GM12878 (cell line): ENCODE results near the gene GTF3A. TPM values are rescaled to one million over a fixed set of nuclear protein-coding genes. Genes with fewer than 3 reads are reported as not detected.

Experiments used
- ATAC-seq: fragments of 200-7000 bp; cut with Tn5 transposase; 3 replicates; pipeline ENCODE4 v1.9.1; 2020; ENCODE audit warnings: mild to moderate bottlenecking, moderate library complexity
- BruUV-seq: library from RNA; stranded (reverse); fragments of 400-500 nt; replicated peaks from 2 replicates; lab custom pipeline; 2021; lab: Mats Ljungman, UMichigan
- CTCF ChIA-PET: fragments of 300-600 bp; sonication (Branson Sonifier 250); formaldehyde crosslinking; extraction: SDS; loops from one replicate; lab custom pipeline; 2021; ENCODE audit warnings: inconsistent platforms; lab: Yijun Ruan, JAX
- POLR2A ChIA-PET: fragments of 350-600 bp; formaldehyde crosslinking; extraction: SDS; loops from one replicate; lab custom pipeline; 2021; ENCODE audit warnings: inconsistent platforms; lab: Charles Lee
- RAD21 ChIA-PET: fragments of 300-600 bp; sonication (Branson Sonifier 250); formaldehyde crosslinking; loops from one replicate; lab custom pipeline; 2023; ENCODE audit warnings: antibody characterized with exemption; ENCODE audit not compliant: unreplicated experiment; lab: Charles Lee
- SMC1A ChIA-PET: fragments of 300-600 bp; sonication (Branson Sonifier 250); formaldehyde crosslinking; loops from one replicate; lab custom pipeline; 2023; ENCODE audit not compliant: unreplicated experiment, uncharacterized antibody; lab: Charles Lee
- DNase-seq: peaks from one replicate; pipeline ENCODE4 v3.0.0-alpha.2; 2011; ENCODE audit warnings: low read depth, low spot score
- FAIRE-seq: peaks from 3 replicates; lab custom pipeline; 2011; peaks lifted over from hg19 to GRCh38; lab: Jason Lieb, UNC
- H2AFZ ChIP-seq: 2 replicates; pipeline ENCODE4 v1.6.0; 2011; ENCODE audit warnings: low read depth, low read length, control low read depth; ENCODE audit not compliant: control insufficient read depth
- H3K27ac ChIP-seq: 2 replicates; pipeline ENCODE4 v1.5.1; 2011; ENCODE audit warnings: control low read depth; ENCODE audit not compliant: control insufficient read depth, insufficient read depth
- H3K27me3 ChIP-seq, 2 experiments: replicated peaks in 1 of 2; 2 replicates each; pipeline versions ENCODE4 v1.6.0 to v1.6.1; 2011; ENCODE audit warnings: low read length in 1 of 2; ENCODE audit not compliant: control insufficient read depth in 2 of 2, insufficient read depth in 2 of 2
- H3K36me3 ChIP-seq, 2 experiments: 2 replicates each; pipeline ENCODE4 v1.5.1; 2011; ENCODE audit warnings: low read length in 1 of 2; ENCODE audit not compliant: control insufficient read depth in 2 of 2, insufficient read depth in 2 of 2
- H3K4me1 ChIP-seq: 2 replicates; pipeline ENCODE4 v1.6.1; 2011; ENCODE audit warnings: mild to moderate bottlenecking, low read length, moderate library complexity, mixed read lengths; ENCODE audit not compliant: control insufficient read depth, insufficient read depth
- H3K4me2 ChIP-seq: 2 replicates; pipeline ENCODE4 v1.6.0; 2011; ENCODE audit warnings: control low read depth; ENCODE audit not compliant: control insufficient read depth, insufficient read depth
- H3K4me3 ChIP-seq: fragments of 200-600 bp; sonication (generic); 2 replicates; pipeline ENCODE4 v1.5.1; 2016
- H3K79me2 ChIP-seq: 2 replicates; pipeline ENCODE4 v1.6.0; 2011; ENCODE audit warnings: low read length; ENCODE audit not compliant: control insufficient read depth, insufficient read depth
- H3K9ac ChIP-seq: 2 replicates; pipeline ENCODE4 v1.8.0; 2011; ENCODE audit warnings: low read length, control low read depth, mixed read lengths; ENCODE audit not compliant: control insufficient read depth, insufficient read depth
- H3K9me3 ChIP-seq: replicated peaks from 3 replicates; pipeline ENCODE4 v1.5.1; 2011; ENCODE audit warnings: mild to moderate bottlenecking, low read length; ENCODE audit not compliant: control insufficient read depth, insufficient read depth
- H4K20me1 ChIP-seq: 2 replicates; pipeline ENCODE4 v1.6.0; 2011; ENCODE audit not compliant: control insufficient read depth, insufficient read depth
- BACH1 ChIP-seq: fragments of 450-650 bp; IDR thresholded peaks from 2 replicates; pipeline ENCODE4 v1.6.1; 2017; ENCODE audit warnings: mild to moderate bottlenecking, borderline replicate concordance
- CEBPB ChIP-seq, 2 experiments: fragments of 150-350 bp in 1 of 2; IDR thresholded peaks; 2 replicates each; pipeline ENCODE4 v1.6.1; 2012 to 2014; ENCODE audit warnings: low read depth in 2 of 2, low read length in 2 of 2, borderline replicate concordance in 1 of 2, inconsistent platforms in 1 of 2
- CHD4 ChIP-seq: fragments of 200-600 bp; sonication (generic); IDR thresholded peaks from 2 replicates; pipeline ENCODE4 v1.6.1; 2016; ENCODE audit warnings: mild to moderate bottlenecking
- FOXK2 ChIP-seq: fragments of 450-650 bp; IDR thresholded peaks from 2 replicates; pipeline ENCODE4 v1.6.1; 2017; ENCODE audit warnings: mild to moderate bottlenecking, moderate library complexity
- IKZF1 ChIP-seq: fragments of 450-650 bp; conservative IDR thresholded peaks from 2 replicates; pipeline ENCODE4 v1.6.1; 2017; ENCODE audit warnings: antibody characterized with exemption, mild to moderate bottlenecking
- KLF5 ChIP-seq: fragments of 450-650 bp; IDR thresholded peaks from 2 replicates; pipeline ENCODE4 v1.6.1; 2014; ENCODE audit warnings: mild to moderate bottlenecking; ENCODE audit not compliant: partially characterized antibody
- MEF2A ChIP-seq: IDR thresholded peaks from 2 replicates; pipeline ENCODE4 v1.6.1; 2011; ENCODE audit warnings: low read depth, mild to moderate bottlenecking, low read length, moderate library complexity; ENCODE audit not compliant: insufficient read depth
- MYC ChIP-seq: IDR thresholded peaks from 2 replicates; pipeline ENCODE4 v1.6.1; 2011; ENCODE audit warnings: mild to moderate bottlenecking, low read length, moderate library complexity, inconsistent platforms; ENCODE audit not compliant: insufficient read depth, insufficient replicate concordance, insufficient read length, severe bottlenecking
- PBX3 ChIP-seq: IDR thresholded peaks from 2 replicates; pipeline ENCODE4 v1.6.1; 2011; ENCODE audit warnings: mild to moderate bottlenecking, low read depth, low read length, moderate library complexity; ENCODE audit not compliant: insufficient replicate concordance
- POLR2A ChIP-seq: IDR thresholded peaks from 2 replicates; pipeline ENCODE4 v1.6.1; 2011; ENCODE audit warnings: low read depth, mild to moderate bottlenecking, low read length
- POLR2AphosphoS5 ChIP-seq: IDR thresholded peaks from 2 replicates; pipeline ENCODE4 v1.6.1; 2011; ENCODE audit warnings: mild to moderate bottlenecking, low read length, inconsistent platforms
- RBBP5 ChIP-seq: fragments of 200-600 bp; sonication (generic); conservative IDR thresholded peaks from 2 replicates; pipeline ENCODE4 v1.6.1; 2016
- SMAD5 ChIP-seq: IDR thresholded peaks from 2 replicates; pipeline ENCODE4 v1.6.1; 2016; ENCODE audit warnings: antibody characterized with exemption, low read depth
- SMARCA5 ChIP-seq: fragments of 450-650 bp; IDR thresholded peaks from 2 replicates; pipeline ENCODE4 v1.6.1; 2017; ENCODE audit warnings: mild to moderate bottlenecking
- SREBF1 ChIP-seq: IDR thresholded peaks from 2 replicates; pipeline ENCODE4 v1.6.1; 2012; ENCODE audit warnings: mild to moderate bottlenecking, low read length
- TBL1XR1 ChIP-seq: IDR thresholded peaks from 2 replicates; pipeline ENCODE4 v1.6.1; 2012; ENCODE audit warnings: low read depth, low read length, improper control_type of control experiment
- ZZZ3 ChIP-seq: IDR thresholded peaks from 2 replicates; pipeline ENCODE4 v1.6.1; 2011; ENCODE audit warnings: low read depth; ENCODE audit not compliant: control insufficient read depth, insufficient read length
- WGBS: methylation state at CpG from one replicate; pipeline ENCODE4 v1.1.6; 2016; ENCODE audit warnings: low lambda C conversion rate; ENCODE audit not compliant: insufficient replicate concordance, insufficient coverage; ENCODE audit errors: missing lambda C conversion rate; 5-methylcytosine and 5-hydroxymethylcytosine counted together
- in situ Hi-C: fragments of 300-500 bp; cut with MboI; formaldehyde crosslinking; loops from 9 replicates; pipeline ENCODE4 v1.14.3; 2018; ENCODE audit warnings: mixed read lengths
- intact Hi-C: fragments of 100-400 bp; cut with micrococcal nuclease; formaldehyde crosslinking; loops from one replicate; pipeline ENCODE4 v1.14.2; 2022; ENCODE audit not compliant: unreplicated experiment
- polyA plus RNA-seq, 11 experiments: library from polyadenylated mRNA; depleted of rRNA in 4 of 11; unstranded in 6 of 11; stranded (reverse) in 5 of 11; fragments of >200 nt; fragmentation: Nextera tagmentation in 4 of 11; fragmentation: Illumina TruSeq in 1 of 11; extraction: Ambion mirVana in 4 of 11; extraction: Trizol in 1 of 11; gene quantifications; 1 replicate in 1 of 11; 2 replicates in 10 of 11; pipeline versions ENCODE4 v1.2.1 to v1.2.3, GENCODE V29; 2011 to 2016; ENCODE audit warnings: inconsistent platforms in 2 of 11, missing spikeins in 2 of 11, low read depth in 1 of 11
- total RNA-seq, 4 experiments: library from RNA; depleted of rRNA in 3 of 4; stranded (reverse); fragments of >200 nt in 3 of 4; fragmentation: Illumina TruSeq in 1 of 4; extraction: Trizol in 1 of 4; gene quantifications; 2 replicates each; pipeline versions ENCODE4 v1.2.1 to v1.2.3, GENCODE V29; 2013 to 2021
- TF ChIP-seq, protein P1 (sequence below): fragments of 450-650 bp; IDR thresholded peaks from 2 replicates; pipeline ENCODE4 v1.6.1; 2018; ENCODE audit warnings: mild to moderate bottlenecking, low read depth, moderate library complexity; ENCODE audit not compliant: partially characterized antibody

The GTF3A gene
- total and polyA plus RNA-seq, 10 of the 15 experiments (the other 5 are each of a cell fraction or from before 2014, with no cell fraction given) = 74.2 to 524 (median 216) TPM

- Histone ChIP-seq H3K4me1 (no peaks in the 10 kb centered on the region), H3K79me2 (no peaks in the 10 kb centered on the region), H3K36me3 (no peaks in the 10 kb centered on the region), H3K9ac (no peak overlapping the region), H3K4me3 (no peak overlapping the region), H2AFZ (no peak overlapping the region), H3K9me3 (no peaks in the 10 kb centered on the region), H3K27me3 (peaks cover 0 to 2% of the 10 kb centered on the region in 2 experiments; a peak in 3 of 4 replicates)
- ChIA-PET POLR2A (interaction anchor here (0.8 kb wide), 1 partner anchor 40 kb away, joined by 3 read pairs; no protein-coding TSS in a partner anchor), CTCF (interaction anchor here (0.9 to 1.0 kb wide), 2 partner anchors 411 to 415 kb away, joined by 3 read pairs; no protein-coding TSS in a partner anchor)
- ATAC-seq (no peak), FAIRE-seq (no peak)
- 63% methylated on average over 1 of the region's 1 CpG for WGBS
- in situ Hi-C loops = no loop called here
- intact Hi-C loops = no loop called here
- no TSS peak for BruUV-seq
- no peak for TF ChIP-seq FOXK2
- no peak for TF ChIP-seq PBX3
- no peak for TF ChIP-seq KLF5
- TF ChIP-seq SREBF1 = no peak
- no peak for TF ChIP-seq SMAD5
- no peak for TF ChIP-seq TBL1XR1
- TF ChIP-seq MYC = no peak
- no peak for TF ChIP-seq POLR2A
- no peak for TF ChIP-seq MEF2A
- no peak for TF ChIP-seq CEBPB (IDR thresholded peaks at IDR 0.05; ENCODE audit: borderline replicate concordance in 1 of 2, low read depth in 2 of 2, low read length in 2 of 2)
- TF ChIP-seq SMARCA5 = no peak
- TF ChIP-seq, protein P1, sequence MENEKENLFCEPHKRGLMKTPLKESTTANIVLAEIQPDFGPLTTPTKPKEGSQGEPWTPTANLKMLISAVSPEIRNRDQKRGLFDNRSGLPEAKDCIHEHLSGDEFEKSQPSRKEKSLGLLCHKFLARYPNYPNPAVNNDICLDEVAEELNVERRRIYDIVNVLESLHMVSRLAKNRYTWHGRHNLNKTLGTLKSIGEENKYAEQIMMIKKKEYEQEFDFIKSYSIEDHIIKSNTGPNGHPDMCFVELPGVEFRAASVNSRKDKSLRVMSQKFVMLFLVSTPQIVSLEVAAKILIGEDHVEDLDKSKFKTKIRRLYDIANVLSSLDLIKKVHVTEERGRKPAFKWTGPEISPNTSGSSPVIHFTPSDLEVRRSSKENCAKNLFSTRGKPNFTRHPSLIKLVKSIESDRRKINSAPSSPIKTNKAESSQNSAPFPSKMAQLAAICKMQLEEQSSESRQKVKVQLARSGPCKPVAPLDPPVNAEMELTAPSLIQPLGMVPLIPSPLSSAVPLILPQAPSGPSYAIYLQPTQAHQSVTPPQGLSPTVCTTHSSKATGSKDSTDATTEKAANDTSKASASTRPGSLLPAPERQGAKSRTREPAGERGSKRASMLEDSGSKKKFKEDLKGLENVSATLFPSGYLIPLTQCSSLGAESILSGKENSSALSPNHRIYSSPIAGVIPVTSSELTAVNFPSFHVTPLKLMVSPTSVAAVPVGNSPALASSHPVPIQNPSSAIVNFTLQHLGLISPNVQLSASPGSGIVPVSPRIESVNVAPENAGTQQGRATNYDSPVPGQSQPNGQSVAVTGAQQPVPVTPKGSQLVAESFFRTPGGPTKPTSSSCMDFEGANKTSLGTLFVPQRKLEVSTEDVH = no peak
- TF ChIP-seq IKZF1 = no peak
- no peak for TF ChIP-seq BACH1
- TF ChIP-seq ZZZ3 = no peak
- TF ChIP-seq CHD4 = no peak
- no peak for TF ChIP-seq POLR2AphosphoS5
- TF ChIP-seq RBBP5 = no peak
- TF ChIP-seq, all 136 proteins: peak for 0
- SMC1A ChIA-PET = no interaction called here
- RAD21 ChIA-PET = no interaction called here
- no peak for DNase-seq
- no peaks in the 10 kb centered on the region for H4K20me1 ChIP-seq
- H3K27ac ChIP-seq = no peak overlapping the region
- no peak overlapping the region for H3K4me2 ChIP-seq
Observed at GRCh38 chr13:27415116-27415515, 9.3 kb upstream of the GTF3A start.
